Neural cell (in vitro differentiated cells): Measurements from ENCODE around the gene TTC22. TPM values are rescaled to one million over a fixed set of nuclear protein-coding genes. Genes with fewer than 3 reads are reported as not detected.

ENCODE experiments used
- H2AFZ ChIP-seq: fragments of 200-600, 300-800 bp; sonication (generic), shearing (Covaris generic); 2 replicates; pipeline ENCODE4 v1.6.0; 2014; ENCODE audit warnings: low read depth, mild to moderate bottlenecking, antibody characterized with exemption, low read length, moderate library complexity
- H3F3A ChIP-seq: fragments of 200-600 bp; shearing (Covaris generic); 2 replicates; pipeline ENCODE4 v1.6.1; 2016; ENCODE audit warnings: mild to moderate bottlenecking, moderate library complexity, mixed read lengths, antibody characterized with exemption, low read length; ENCODE audit not compliant: insufficient read depth, poor library complexity, severe bottlenecking
- H3K27ac ChIP-seq: fragments of 200-600, 300-800 bp; sonication (generic), shearing (Covaris generic); 2 replicates; pipeline ENCODE4 v1.5.1; 2014; ENCODE audit warnings: mild to moderate bottlenecking, low read length, moderate library complexity
- H3K27me3 ChIP-seq: fragments of 300-800, 200-600 bp; sonication (generic), shearing (Covaris generic); 2 replicates; pipeline ENCODE4 v1.6.0; 2014; ENCODE audit warnings: mild to moderate bottlenecking, low read depth, low read length, moderate library complexity; ENCODE audit not compliant: insufficient read depth
- H3K36me3 ChIP-seq: fragments of 300-800, 200-600 bp; sonication (generic), shearing (Covaris generic); 2 replicates; pipeline ENCODE4 v1.5.1; 2014; ENCODE audit warnings: mild to moderate bottlenecking, antibody characterized with exemption, low read length, moderate library complexity; ENCODE audit not compliant: insufficient read depth
- H3K4me2 ChIP-seq: fragments of 300-800, 200-600 bp; sonication (generic), shearing (Covaris generic); 2 replicates; pipeline ENCODE4 v1.6.0; 2014; ENCODE audit warnings: mild to moderate bottlenecking, low read length
- H3K4me3 ChIP-seq: fragments of 300-800, 200-600 bp; sonication (generic), shearing (Covaris generic); 2 replicates; pipeline ENCODE4 v1.5.1; 2014; ENCODE audit warnings: mild to moderate bottlenecking, low read length, moderate library complexity
- H3K79me2 ChIP-seq: fragments of 200-600 bp; shearing (Covaris generic); replicated peaks from 2 replicates; pipeline ENCODE4 v1.6.0; 2014; ENCODE audit warnings: mild to moderate bottlenecking, low read length, moderate library complexity; ENCODE audit not compliant: insufficient read depth
- H3K9ac ChIP-seq: fragments of 300-800, 200-600 bp; sonication (generic), shearing (Covaris generic); 2 replicates; pipeline ENCODE4 v1.6.1; 2016; ENCODE audit warnings: mild to moderate bottlenecking, low read length, mixed read lengths
- H3K9me2 ChIP-seq: fragments of 200-600 bp; shearing (Covaris generic); 2 replicates; pipeline ENCODE4 v1.6.1; 2016; ENCODE audit warnings: mild to moderate bottlenecking, low read length, mixed read lengths; ENCODE audit not compliant: insufficient read depth
- H3K9me3 ChIP-seq: fragments of 200-600, 300-800 bp; sonication (generic), shearing (Covaris generic); 2 replicates; pipeline ENCODE4 v1.6.1; 2016; ENCODE audit warnings: mild to moderate bottlenecking, mixed run types, low read length, moderate library complexity, mixed read lengths
- H4K20me1 ChIP-seq: fragments of 200-600 bp; shearing (Covaris generic); 2 replicates; pipeline ENCODE4 v1.6.1; 2016; ENCODE audit warnings: mild to moderate bottlenecking, mixed run types; ENCODE audit not compliant: insufficient read depth
- CTCF ChIP-seq: fragments of 450-650 bp; IDR thresholded peaks from 2 replicates; pipeline ENCODE4 v1.5.1; 2014; ENCODE audit warnings: antibody characterized with exemption, mild to moderate bottlenecking, moderate library complexity; ENCODE audit not compliant: poor library complexity, severe bottlenecking
- EP300 ChIP-seq: fragments of 450-650 bp; conservative IDR thresholded peaks from 2 replicates; pipeline ENCODE4 v1.6.1; 2014; ENCODE audit warnings: antibody characterized with exemption, mild to moderate bottlenecking, moderate library complexity; ENCODE audit not compliant: poor library complexity, severe bottlenecking
- EZH2 ChIP-seq: fragments of 200-600, 300-800 bp; shearing (Covaris generic), sonication (generic); IDR thresholded peaks from 2 replicates; pipeline ENCODE4 v1.6.1; 2014; ENCODE audit warnings: antibody characterized with exemption, low read length, borderline replicate concordance, mild to moderate bottlenecking; ENCODE audit not compliant: insufficient read depth, poor library complexity, severe bottlenecking
- MXI1 ChIP-seq: fragments of 450-650 bp; conservative IDR thresholded peaks from 2 replicates; pipeline ENCODE4 v1.6.1; 2014; ENCODE audit warnings: antibody characterized with exemption, mild to moderate bottlenecking; ENCODE audit not compliant: poor library complexity, severe bottlenecking
- POLR2AphosphoS5 ChIP-seq: IDR thresholded peaks from 2 replicates; pipeline ENCODE4 v1.6.1; 2012
- RAD21 ChIP-seq: fragments of 450-650 bp; conservative IDR thresholded peaks from 2 replicates; pipeline ENCODE4 v1.6.1; 2014; ENCODE audit warnings: antibody characterized with exemption, mild to moderate bottlenecking, moderate library complexity
- REST ChIP-seq: IDR thresholded peaks from 2 replicates; pipeline ENCODE4 v1.6.1; 2012; ENCODE audit warnings: borderline replicate concordance
- SMC3 ChIP-seq: fragments of 450-650 bp; conservative IDR thresholded peaks from 2 replicates; pipeline ENCODE4 v1.6.1; 2014; ENCODE audit warnings: antibody characterized with exemption, mild to moderate bottlenecking, moderate library complexity; ENCODE audit not compliant: poor library complexity
- TAF1 ChIP-seq: IDR thresholded peaks from 2 replicates; pipeline ENCODE4 v1.6.1; 2012; ENCODE audit warnings: low read depth
- polyA plus RNA-seq: library from polyadenylated mRNA; depleted of rRNA; stranded (reverse); fragments of >200 nt; gene quantifications from 2 replicates; pipeline ENCODE4 v1.2.3, GENCODE V29; 2014

The TTC22 gene
- polyA plus RNA-seq, 1 donor from 2014 or later: not detected

DNA sequence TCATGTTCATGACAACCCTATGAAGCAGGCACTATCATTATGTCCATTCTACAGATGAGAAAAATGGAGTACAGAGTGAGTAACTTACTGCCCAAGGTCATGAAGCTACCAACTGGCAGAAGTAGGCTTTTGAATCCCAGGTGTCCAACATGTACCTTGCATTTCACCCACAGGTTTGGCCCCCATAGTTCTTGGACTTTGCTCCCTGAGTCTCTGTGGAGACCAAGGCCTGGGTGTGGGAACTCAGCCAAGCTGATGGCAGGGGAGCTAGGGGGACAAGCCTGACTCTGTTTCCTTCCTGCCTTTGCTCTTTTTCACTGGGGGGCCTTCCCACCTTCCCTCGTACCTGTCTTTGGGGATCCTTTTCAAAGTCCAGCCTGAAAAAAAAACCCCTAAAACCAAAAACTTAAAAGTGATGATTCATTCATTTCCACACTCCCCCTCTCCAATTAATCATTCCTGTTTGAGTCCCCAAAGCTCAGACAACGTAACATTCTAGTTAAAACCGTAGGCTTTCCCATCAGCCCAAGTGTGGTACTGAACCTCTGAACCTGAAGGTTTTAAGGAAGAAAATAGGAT is 8.5 kb upstream of the TTC22 start:
- Histone ChIP-seq H3K4me2 (no peak overlapping the region), H4K20me1 (no peaks in the 10 kb centered on the region), H3K36me3 (no peaks in the 10 kb centered on the region)

More for the DNA sequence above, 8.5 kb upstream of the TTC22 start:
- no peak overlapping the region for H3K4me3 ChIP-seq
- H3K9me2 ChIP-seq: no peaks in the 10 kb centered on the region
- no peak for TF ChIP-seq REST
- TF ChIP-seq MXI1: no peak
- TF ChIP-seq EP300: no peak
- no peak for TF ChIP-seq TAF1
- TF ChIP-seq POLR2AphosphoS5: no peak
- TF ChIP-seq RAD21: no peak
- no peak for TF ChIP-seq SMC3
- TF ChIP-seq CTCF: no peak
- TF ChIP-seq EZH2: no peak
- no peak overlapping the region for H3K27ac ChIP-seq
- no peak overlapping the region for H2AFZ ChIP-seq
- no peak overlapping the region for H3K9ac ChIP-seq
- H3K9me3 ChIP-seq: no peaks in the 10 kb centered on the region
- no peaks in the 10 kb centered on the region for H3F3A ChIP-seq
- H3K79me2 ChIP-seq: no peaks in the 10 kb centered on the region
- H3K27me3 ChIP-seq: no peaks in the 10 kb centered on the region
